HG03469 (cell line): Measurements from ENCODE around the gene LINC01488.

Source experiments
- ATAC-seq: cut with Tn5 transposase; IDR thresholded peaks from one replicate; pipeline ENCODE4 v1.9.1; 2021; ENCODE audit warnings: mild to moderate bottlenecking, moderate library complexity, moderate number of reproducible peaks; ENCODE audit not compliant: unreplicated experiment

Gene LINC01488

GRCh38 chr11:69444381-69445130 is 36.9 kb upstream of the LINC01488 start:
- no peak for ATAC-seq

DNA sequence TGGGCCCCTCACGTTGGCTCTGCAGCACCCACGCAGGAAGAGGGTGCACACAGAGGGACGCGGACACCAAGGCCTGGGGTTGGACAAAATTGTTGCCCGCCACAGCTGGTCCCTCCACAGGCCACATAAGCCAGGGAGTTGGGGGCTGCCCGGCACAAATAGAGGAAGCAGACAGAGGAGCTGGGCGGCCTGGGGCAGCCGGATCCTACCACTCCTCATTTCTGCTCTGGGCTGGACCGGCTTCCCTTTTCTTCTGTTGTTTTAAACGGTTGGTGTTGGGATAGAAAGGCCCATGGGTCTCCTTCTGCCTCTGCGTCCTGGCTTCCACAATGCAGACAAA is 36.4 kb upstream of the LINC01488 start:
- ATAC-seq: no peak

GRCh38 chr11:69446108-69446507 is 35.4 kb upstream of the LINC01488 start:
- no peak for ATAC-seq

- ATAC-seq: no peak
These were observed 33.7 kb upstream of the LINC01488 start for GRCh38 chr11:69447786-69448185.

DNA sequence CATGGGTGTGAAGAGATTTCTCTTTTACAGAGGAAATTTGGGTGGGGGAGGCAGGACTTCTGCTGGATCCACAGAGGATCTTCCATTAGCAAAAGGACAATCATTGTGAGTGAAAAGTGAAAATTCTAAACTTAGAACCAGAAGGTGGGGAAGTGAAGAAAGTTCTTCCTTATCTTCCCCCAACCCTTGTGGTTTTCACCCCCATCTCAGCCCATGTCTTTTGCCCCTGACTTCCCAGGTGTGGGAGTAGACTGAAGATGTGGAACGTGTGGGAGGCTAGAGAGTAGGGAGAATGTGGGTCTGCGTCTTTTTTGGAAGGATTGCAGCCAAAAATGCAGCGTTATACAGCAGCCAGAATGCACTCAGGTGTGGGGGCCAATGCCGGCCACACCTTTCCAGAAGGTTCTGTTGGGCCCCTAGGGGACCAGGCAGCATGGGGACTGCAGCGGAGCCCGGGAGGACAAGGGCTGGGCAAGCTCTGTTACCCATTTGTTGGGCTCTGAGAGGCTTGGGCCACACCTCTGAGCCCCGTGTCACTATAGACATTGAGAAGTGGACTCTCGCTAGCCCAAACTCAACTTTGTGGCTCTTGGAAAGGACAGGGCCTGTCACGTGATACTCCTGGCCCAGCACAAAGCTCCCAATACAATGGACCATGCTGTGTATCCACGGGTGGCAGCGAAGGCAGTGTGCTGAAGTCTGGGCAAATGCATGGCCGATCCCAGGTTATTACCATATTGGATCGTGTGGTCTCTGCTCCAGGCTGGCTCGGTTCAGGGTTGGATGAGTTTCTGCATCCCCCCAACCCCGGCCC is 32.8 kb upstream of the LINC01488 start:
- ATAC-seq: no peak

DNA sequence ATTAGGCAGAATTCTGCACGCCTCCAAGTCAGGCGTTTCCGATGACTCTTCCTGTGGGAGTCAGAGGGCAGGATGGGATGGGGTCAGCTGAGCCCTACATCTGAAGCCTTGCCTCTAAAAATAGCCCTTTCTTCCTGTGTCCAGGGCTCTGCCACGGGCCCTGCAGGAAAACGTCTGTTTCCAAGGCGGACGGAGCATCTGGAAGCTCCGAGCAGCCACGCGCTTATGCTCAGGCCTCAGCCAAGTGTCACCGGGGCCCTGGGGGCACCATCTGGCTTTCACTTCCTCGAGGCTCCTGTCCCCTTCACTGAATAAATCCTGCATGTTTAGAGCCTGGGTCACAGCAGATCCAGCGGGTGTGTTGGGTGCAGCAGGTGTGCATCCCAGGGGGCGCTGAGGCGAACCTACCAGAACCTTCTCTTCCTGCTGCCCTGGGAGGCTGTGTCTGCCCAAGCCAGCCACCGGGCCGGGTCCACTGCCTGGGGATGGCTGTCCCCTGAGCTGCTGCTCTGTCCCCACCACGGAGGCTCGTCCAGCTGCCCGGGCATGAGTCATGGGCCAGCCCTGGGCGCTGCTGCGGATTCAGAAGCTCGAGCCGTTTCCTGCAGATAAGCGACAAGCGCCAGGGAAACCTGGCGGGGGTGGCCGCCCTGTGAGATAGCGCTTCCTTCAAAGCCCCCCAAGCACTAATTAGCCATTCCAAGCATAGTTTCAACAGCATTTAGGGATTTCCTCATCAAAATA is 32.0 kb upstream of the LINC01488 start:
- no peak for ATAC-seq

GRCh38 chr11:69450064-69450856 is 31.2 kb upstream of the LINC01488 start:
- no peak for ATAC-seq

DNA sequence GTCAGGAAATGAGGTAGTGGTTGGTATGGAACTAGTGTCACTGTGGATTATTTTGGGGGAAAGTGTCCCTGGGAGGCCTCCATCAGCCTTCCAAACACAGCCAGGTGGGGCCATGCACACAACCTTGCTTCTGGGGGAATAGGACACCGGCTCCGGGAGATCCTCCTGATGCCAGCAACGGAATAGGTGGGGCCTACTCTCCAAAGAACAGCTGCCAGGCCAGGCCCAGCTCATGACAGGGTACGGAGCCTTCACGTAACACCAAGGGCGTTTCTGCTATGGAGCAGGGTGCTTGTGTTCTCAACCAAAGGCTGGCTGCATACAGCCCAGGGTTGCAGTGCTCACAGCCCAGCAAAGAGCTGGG is 30.6 kb upstream of the LINC01488 start:
- ATAC-seq: no peak

- no peak for ATAC-seq
These were observed 30.2 kb upstream of the LINC01488 start for GRCh38 chr11:69451289-69451688.

- no peak for ATAC-seq
These were observed 29.1 kb upstream of the LINC01488 start for GRCh38 chr11:69452206-69452987.

- no peak for ATAC-seq
These were observed 28.3 kb upstream of the LINC01488 start for GRCh38 chr11:69453151-69453550.

GRCh38 chr11:69454018-69454417 is 27.4 kb upstream of the LINC01488 start:
- no peak for ATAC-seq

DNA sequence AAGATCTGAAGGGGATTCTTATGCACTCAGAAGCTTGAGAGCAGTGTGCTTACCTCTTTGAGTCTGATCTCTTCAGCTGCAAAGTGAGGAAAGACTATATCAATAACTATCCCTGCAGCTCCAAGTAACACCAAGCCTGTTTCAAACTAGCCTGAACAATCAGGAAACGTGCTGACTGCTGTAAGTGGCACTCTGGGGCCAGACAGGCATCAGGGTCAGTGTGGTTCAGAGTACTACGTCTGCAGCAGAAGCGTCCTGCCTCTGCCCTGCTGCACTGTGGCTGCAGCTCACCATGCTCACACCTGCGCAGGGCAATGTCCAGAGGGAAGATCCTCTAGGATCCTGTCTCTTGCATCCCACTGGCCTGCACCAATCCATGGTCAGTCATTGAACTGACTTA is 25.5 kb upstream of the LINC01488 start:
- no peak for ATAC-seq

GRCh38 chr11:69456712-69457111 is 24.8 kb upstream of the LINC01488 start:
- no peak for ATAC-seq

- ATAC-seq: no peak
These were observed 21.5 kb upstream of the LINC01488 start for GRCh38 chr11:69459848-69460539.

DNA sequence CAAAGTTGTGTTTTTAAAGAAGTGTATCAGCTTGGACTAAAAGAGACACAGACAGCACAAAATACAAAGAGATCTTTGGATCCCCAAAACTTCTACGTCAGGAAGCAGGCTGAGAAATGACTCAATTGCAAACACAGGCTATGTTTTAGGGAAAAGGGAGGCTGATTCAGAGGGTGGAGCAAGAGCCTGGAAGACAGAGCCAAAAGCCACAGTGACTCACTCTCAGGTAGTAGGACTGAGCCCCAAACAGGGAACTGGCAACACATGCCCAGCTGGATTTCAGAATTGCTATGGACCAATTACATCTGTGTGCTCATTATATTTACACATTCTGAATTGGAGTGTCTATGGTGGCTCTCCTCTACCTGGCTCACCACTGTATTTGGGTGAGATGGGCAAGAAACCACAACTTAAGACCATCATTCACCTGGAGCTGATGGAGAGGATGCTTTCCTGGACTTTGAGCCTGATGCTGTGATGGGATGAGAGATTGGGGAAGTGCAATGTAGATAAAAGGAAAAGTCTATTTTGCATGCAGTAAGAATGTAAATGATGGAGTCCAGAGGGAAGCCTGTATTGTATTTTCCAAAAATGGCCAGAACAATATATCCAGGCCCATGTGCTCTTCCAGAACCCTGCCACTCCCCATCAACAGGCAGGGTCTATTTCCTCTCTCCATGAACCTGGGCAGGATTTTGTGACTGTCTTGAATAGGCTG is 20.8 kb upstream of the LINC01488 start:
- no peak for ATAC-seq

- no peak for ATAC-seq
These were observed 20.0 kb upstream of the LINC01488 start for GRCh38 chr11:69461272-69461962.
